HG03571 (cell line): ENCODE results near the gene TBRG4.
A peak's percentile ranks its signal among the peaks of the same experiment; 100 is the strongest.

Experiments
- ATAC-seq: cut with Tn5 transposase; IDR thresholded peaks from one replicate; pipeline ENCODE4 v1.9.1; 2021; ENCODE audit not compliant: unreplicated experiment

Gene TBRG4

GRCh38 chr7:45145881-45146280 lies 34.4 kb upstream of the TBRG4 start:
- no peak for ATAC-seq

- no peak for ATAC-seq
These were observed 32.1 kb upstream of the TBRG4 start for GRCh38 chr7:45143616-45144015.

- ATAC-seq, result no peak
These were observed 29.3 kb upstream of the TBRG4 start for GRCh38 chr7:45140827-45141226.

DNA sequence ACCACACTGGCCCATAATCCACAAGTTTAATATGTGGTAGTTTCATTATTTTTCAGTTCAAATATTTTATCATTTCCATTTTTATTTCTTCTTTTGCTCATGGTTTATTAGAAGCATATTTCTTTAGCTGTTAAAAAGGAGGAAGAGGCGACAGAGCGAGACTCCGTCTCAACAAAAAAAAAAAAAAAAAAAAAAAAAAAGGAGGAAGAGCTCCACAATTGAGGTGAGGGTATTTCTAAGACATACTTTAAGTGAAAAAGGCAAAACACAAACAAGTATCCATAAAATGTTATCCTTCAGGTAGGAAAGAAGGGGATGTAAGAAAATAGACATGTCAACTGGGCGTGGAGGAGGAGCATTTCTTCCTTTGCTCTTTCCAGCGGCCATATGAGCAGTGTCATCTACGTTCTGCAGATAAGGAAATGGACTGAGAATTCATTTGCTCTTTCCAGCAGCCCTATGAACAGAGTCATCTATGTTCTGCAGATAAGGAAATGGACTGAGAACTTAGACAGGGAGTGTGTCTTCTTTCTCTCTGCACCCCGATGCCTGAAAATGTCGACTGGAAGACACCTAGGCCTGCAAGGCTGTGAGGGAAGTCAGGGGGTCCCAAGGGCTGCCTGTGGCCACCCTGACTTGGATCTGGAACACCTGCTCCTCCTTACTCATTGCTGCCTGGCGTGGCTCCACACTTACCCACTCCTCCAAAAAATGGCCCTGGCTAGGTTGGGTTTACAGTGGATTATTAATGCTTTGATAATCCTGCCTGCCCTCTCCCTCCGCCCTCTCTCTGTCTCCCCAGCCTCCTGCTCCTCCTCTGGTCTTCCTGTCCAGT lies 27.2 kb upstream of the TBRG4 start:
- no peak for ATAC-seq

DNA sequence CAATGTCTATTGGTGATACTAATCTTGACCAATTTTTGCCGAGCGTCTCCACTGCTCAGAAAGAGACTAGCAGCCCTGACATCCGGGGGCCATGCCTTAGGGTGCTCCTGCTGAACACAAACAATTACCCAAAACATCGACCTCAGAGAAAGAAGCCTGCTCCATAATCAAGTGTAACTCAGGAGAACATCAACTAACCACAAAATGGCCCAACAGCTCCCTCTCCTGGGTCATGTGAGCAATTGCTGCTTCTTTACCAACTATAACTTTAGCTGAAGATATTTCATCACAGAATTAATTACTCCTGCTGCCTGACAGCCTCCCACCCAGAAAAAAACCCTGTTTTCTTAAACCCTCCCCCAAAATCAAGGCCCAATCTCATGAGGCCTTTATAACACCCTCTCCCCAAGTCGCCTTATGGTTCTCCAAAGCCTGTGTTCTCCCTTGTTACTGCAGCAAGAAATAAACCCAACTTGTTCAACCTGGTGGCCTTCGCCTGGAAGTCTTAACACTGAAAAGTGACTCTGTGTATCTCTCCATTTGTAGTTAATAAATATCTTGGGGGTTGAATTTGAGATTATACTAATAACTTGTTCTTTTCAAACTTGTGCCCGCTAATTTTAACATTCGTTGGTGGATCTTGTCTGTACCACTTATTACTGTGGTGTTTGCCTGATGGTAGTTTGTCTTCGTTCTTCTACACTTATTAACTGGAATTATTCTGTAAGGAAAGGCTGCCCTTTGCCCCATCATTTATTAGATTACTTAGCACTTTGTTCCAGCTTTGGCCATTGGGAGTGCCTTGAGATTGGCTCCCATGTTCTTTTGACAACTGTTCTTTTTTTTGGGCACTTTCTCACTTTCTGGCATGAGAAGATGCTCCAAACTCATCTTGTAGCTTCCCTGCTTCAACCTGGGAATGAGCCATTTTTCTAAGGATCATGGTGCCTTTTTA lies 24.9 kb upstream of the TBRG4 start:
- no peak for ATAC-seq

GRCh38 chr7:45133877-45134276 lies 22.4 kb upstream of the TBRG4 start:
- ATAC-seq, result no peak

DNA sequence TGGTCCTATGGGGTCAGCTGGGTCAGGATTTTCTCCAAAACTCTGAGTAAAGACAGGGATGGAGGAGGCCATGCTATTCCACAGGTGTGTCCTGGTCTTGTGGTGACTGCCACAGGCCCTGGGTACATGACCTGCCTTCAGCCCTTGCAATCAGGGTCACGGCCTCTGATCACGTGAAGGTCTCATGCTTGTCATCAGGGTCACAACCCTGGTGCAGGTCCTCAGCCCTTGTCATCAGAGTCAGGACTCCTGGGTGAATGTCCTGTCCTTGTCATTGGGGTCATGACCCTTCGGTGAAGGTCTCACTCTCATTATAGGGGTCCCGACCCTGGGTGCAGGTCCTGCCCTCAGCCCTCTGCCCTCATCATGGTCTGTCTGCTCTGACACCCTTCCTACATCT lies 21.9 kb upstream of the TBRG4 start:
- ATAC-seq, result no peak

GRCh38 chr7:45132708-45133320 lies 21.3 kb upstream of the TBRG4 start:
- ATAC-seq, result no peak

- no peak for ATAC-seq
These were observed 20.4 kb upstream of the TBRG4 start for GRCh38 chr7:45131891-45132290.

DNA sequence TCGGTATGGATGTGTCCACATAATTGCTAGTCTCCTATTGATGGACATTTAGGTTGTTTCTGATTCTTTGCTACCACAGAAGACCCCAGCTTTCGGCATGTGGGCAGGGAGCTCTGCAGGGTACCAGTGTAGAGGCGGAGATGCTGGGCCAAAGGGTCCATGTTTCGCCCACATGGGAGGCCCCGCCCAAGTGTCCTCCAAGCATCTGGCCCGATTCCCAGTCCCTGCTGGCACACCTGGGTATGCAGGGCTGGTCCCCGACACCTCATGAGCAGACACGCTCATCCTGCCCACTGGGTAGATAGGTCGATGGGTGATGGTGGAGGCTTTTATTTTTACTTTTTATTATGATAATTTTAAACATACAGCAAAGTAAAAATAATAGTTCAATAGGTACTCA lies 19.4 kb upstream of the TBRG4 start:
- no peak for ATAC-seq

GRCh38 chr7:45129906-45130305 lies 18.4 kb upstream of the TBRG4 start:
- no peak for ATAC-seq

DNA sequence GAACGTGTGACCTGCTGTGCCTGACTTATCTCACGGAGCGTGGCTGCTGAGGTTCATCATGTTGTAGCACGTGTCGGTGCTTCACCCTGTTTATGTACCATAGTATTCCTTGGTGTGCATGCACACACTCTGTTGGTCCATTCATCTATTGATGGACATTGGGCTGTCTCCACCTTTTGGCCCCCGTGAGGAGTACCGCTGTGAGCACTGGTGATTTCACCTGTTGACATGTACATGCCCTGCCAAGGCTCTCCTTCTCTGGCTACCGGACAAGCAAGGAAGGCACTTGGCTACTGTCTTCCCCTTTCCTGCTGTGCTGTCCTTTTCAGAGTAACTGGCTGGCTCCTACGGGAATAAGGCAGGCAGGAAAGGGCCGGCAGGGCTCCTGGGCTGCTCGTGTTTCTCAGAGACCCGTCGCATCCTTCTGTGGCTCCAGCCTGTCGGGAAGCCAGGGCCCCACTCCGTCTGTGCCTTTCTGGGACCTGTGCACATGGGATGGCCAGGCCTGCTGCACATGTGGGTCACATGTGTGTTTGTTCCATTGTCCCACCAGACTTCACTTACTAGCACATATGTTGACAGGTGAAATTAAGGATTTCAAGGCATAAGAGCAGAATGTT lies 17.8 kb upstream of the TBRG4 start:
- ATAC-seq, result no peak

GRCh38 chr7:45126920-45127319 lies 15.4 kb upstream of the TBRG4 start:
- no peak for ATAC-seq

GRCh38 chr7:45126201-45126600 lies 14.7 kb upstream of the TBRG4 start:
- no peak for ATAC-seq

DNA sequence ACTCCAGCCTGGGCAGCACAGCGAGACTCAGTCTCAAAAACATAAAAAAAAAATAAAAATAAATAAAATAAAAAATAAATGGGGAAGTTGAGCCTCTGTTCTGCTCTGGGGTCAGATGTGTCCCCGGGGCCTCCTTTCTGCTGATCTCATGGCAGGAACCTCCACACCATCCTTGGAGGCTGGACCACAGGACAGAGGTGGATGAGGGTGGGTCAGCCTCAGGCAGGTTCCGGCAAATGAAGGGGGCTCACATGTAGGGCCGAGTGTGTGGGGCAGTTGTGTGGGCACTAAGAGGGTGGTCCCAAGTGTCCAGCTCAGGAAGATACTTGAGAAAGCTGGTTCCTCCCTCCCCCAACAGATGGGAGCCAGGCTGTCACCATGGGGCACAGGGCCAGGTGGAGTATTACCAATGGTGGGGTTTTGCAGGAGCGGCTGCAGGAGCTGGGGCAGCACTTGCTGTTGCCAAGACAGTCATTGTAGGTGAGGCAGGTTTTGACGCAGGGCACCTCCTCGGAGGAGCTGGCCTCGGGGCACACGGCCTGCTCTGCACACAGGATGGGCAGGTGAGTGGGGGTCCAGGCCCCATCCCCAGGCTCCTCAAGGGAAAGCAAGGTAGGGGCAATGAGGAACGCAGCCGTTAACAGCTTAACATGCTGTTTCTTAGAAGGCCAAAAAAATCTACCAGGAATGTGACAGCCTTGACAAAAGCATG lies 13.9 kb upstream of the TBRG4 start:
- ATAC-seq, result no peak

DNA sequence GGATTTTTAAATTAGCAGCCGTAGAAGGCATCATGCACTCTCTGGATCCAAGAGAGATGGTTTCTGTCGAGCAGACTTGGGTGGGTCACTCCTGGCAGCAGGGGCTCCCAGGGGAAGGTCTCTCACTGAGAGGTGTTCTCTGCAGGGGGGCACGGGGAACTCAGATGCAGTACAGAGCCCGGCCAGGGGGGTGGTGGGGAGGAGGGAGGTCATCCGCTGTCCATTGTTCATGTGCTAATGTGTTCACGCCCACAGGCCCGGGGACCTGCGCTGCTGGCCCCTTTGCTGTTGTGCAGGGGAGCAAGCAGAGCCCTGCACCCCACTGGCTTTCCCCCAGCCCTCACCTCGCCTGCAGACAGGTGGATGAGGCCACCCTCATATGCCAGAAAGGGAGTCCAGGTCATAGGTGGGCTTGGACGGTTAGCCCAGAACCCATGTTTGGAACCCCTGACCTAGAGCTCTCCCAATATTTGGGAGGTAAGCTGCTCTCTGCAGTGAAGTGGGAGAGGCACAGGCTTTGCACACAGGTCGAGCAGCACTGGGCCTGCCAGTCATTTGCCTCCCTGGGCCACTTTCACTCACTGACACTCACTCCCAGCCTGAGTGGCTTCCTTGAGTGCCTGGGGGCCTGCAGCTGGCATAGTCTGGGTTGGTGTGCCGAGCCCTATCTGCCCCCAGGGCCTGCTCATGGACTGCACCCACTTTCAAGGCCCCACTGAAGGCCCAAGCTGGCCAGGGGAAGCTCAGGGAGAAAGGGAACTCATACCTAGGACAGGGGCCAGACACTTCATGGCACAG lies 12.6 kb upstream of the TBRG4 start:
- no peak for ATAC-seq

DNA sequence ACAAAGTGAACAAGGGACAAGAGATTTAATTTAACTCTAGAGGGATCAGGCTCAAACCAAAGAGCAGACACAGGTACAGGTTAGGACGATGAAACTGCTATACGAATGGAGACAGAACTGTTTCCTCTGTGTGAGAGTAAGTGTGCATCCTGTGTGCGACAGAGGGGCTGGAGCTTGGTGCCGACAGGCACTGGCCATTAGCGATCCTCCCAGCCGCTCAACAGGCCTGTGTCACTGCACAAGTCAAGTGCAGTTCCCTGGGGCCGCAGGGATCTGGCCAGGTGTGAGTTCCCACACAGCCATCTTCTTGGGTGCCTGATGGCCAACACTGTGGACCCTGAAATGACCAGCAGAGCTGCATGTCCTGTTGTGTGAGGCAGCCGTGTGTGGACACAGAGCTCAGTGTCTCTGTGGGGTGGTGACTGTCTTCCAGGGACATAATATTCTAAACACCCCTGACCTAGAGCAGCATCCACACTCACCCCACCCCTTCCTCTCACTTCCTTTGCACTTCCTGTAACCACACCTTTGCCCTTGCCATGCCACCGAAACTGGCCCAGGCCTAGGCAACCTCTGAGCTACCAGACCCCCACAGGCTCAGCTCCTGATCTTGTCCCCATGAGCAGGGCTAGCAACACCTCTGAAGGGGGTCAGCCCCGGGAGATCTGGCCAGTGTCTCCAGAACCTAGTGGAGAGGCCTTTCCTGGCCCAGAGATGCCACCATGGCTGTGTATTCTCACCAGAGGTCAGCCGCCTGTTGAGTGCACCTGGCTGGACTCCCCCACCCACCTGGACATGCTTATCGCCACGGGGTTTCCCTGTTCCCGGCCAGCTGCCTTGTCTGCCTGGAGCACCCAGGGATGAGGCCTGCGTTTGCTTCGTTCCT lies 11.7 kb upstream of the TBRG4 start:
- ATAC-seq, result no peak

DNA sequence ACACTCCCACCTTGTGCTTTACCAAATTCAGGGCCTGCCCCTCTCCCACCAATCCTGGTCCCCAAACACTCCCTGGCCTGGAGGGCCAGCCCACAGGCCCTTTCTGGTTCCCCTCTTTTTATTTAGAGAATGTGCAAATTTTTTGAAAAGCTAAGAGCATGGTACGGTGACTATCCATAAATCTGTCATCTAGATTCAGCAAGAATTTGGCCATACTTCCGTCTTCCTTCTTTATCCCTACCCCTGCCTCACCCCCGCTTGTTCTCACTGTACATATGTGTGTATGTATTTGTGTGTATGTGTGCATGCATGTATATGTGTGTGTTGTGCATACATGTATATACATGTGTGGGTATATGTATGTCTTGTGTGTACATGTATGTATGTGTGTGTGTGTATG lies 8.1 kb upstream of the TBRG4 start:
- no peak for ATAC-seq

GRCh38 chr7:45118889-45119331 lies 7.4 kb upstream of the TBRG4 start:
- ATAC-seq, result peak; percentile 54
